ENCODE measurements around the gene PCNT. TPM values are rescaled to one million over a fixed set of nuclear protein-coding genes. Genes with fewer than 3 reads are reported as not detected.

PCNT gene
- total RNA-seq, 1 experiment from 2014 or later: 39.6 TPM

- Histone ChIP-seq H4K91ac (ENCODE audit: insufficient read length, low read depth, low read length) (no peak overlapping the region), H3K18ac (ENCODE audit: insufficient read length, low read depth, low read length) (no peak overlapping the region), H2BK15ac (ENCODE audit: low read depth, low read length) (no peak overlapping the region), H2BK12ac (ENCODE audit: insufficient read length, low read depth, low read length) (no peak overlapping the region), H4K5ac (ENCODE audit: insufficient read length, low read depth, low read length) (no peak overlapping the region), H3K23ac (ENCODE audit: insufficient read length, low read depth, low read length) (no peak overlapping the region), H3K27ac (ENCODE audit: insufficient read length, low read depth, low read length) (no peak overlapping the region), H2AFZ (ENCODE audit: low read length) (no peak overlapping the region), H3T11ph (ENCODE audit: low read length) (no peak overlapping the region), H3K23me2 (ENCODE audit: insufficient read length, low read depth, low read length, poor library complexity, severe bottlenecking) (no peaks in the 10 kb centered on the region), H3K56ac (ENCODE audit: insufficient read length, low read depth, low read length) (no peak overlapping the region), H3K27me3 (ENCODE audit: insufficient read depth, low read length) (no peaks in the 10 kb centered on the region), H2BK20ac (ENCODE audit: low read depth, low read length, poor library complexity, severe bottlenecking) (no peak overlapping the region), H2BK5ac (ENCODE audit: insufficient read length, low read length) (no peak overlapping the region), H4K8ac (replicated peaks; ENCODE audit: insufficient read length, low read depth, low read length) (no peak overlapping the region), H2AK5ac (ENCODE audit: insufficient read length, low read length) (no peak overlapping the region), H3K79me1 (ENCODE audit: insufficient read depth, low read depth, low read length, poor library complexity, severe bottlenecking) (no peaks in the 10 kb centered on the region), H3K79me2 (ENCODE audit: insufficient read depth, low read length) (no peaks in the 10 kb centered on the region), H3K4me2 (ENCODE audit: insufficient read depth, insufficient read length, low read length) (no peak overlapping the region), H4K20me1 (ENCODE audit: control insufficient read depth, insufficient read depth, insufficient read length) (no peaks in the 10 kb centered on the region), H3K4ac (ENCODE audit: low read depth, low read length) (no peak overlapping the region), H3K14ac (ENCODE audit: insufficient read depth, low read length) (no peak overlapping the region), H3K9me3 (ENCODE audit: control insufficient read depth, low read depth, low read length) (no peaks in the 10 kb centered on the region), H2BK120ac (ENCODE audit: low read depth, low read length, poor library complexity, severe bottlenecking) (no peak overlapping the region), H3K9ac (ENCODE audit: extremely low read depth, insufficient read length, low read length) (no peak overlapping the region), H3K4me1 (ENCODE audit: insufficient read depth, low read length) (no peaks in the 10 kb centered on the region)
- H3K27me3 Mint-ChIP-seq (ENCODE audit: low read depth): no peaks in the 10 kb centered on the region
- no peak overlapping the region for H3K4me3 Mint-ChIP-seq
- no peak for DNase-seq
- TF ChIP-seq CTCF (conservative IDR thresholded peaks at IDR 0.05): no peak
- H3K4me1 Mint-ChIP-seq: peaks cover 0 to 2% of the 10 kb centered on the region in 2 experiments; a peak in 1 of 4 replicates
- WGBS (ENCODE audit: extremely low coverage, insufficient read length, low lambda C conversion rate): no CpG with 5 or more reads among the region's 29 CpGs
- no peaks in the 10 kb centered on the region for H3K9me3 Mint-ChIP-seq
- H3K36me3 Mint-ChIP-seq (ENCODE audit: insufficient read depth in 1 of 3, low read depth in 3 of 3): peaks cover 19 to 43% (median 36%) of the 10 kb centered on the region in 3 experiments; a peak in 6 of 7 replicates
- peak overlapping the region; percentile 32 to 75 (median 40); a peak in 5 of 7 replicates for H3K27ac Mint-ChIP-seq
Measured at GRCh38 chr21:46390603-46391545, 66.9 kb downstream of the PCNT start.

Measured in H9 (cell line).